DMS 273 treated with DMSO at 0.1 percent for 48 hours (cell line): ENCODE data around the gene GNB1.
"Not testable (repeated sequence)": the region's sequence is repeated elsewhere in the genome, so short reads cannot be mapped to it uniquely, and the experiment has no call there.

Experiments
- DNase-seq: peaks from one replicate; lab custom pipeline; 2025; lab: John Stamatoyannopoulos, UW

GNB1 gene

DNA sequence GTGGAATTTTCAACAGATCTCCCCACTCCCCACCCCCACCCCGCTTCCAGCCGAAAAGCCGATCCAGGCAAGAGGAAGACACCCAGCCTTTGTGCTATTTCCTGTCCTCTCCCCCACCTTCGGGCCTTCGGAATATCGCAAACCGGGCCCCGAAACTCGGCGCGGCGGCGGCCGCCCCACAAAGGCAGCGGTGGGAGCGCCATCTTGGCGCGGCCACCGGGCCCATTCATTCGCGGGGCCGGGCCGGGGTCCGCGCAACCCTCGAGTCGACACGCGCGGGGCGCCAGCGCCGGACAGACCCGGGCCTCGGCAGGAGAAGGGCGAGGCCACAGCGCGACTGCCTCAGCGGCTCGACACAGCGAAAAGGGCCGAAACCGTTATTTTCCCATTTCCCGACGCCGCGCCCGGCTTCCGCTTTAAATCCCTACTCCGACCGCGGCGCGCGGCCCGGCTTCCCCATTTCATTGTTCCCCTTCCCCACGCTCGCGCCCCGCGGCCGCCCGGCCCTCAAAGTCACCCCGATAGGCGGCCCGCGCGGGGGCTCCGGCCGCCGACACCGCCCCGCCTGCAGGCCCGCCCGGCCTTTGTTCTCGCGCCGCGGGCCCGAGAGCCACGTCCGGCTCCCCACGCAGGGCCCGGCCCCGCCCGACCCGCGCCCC is 911 bp downstream of the GNB1 start:
- DNase-seq, result no peak

DNA sequence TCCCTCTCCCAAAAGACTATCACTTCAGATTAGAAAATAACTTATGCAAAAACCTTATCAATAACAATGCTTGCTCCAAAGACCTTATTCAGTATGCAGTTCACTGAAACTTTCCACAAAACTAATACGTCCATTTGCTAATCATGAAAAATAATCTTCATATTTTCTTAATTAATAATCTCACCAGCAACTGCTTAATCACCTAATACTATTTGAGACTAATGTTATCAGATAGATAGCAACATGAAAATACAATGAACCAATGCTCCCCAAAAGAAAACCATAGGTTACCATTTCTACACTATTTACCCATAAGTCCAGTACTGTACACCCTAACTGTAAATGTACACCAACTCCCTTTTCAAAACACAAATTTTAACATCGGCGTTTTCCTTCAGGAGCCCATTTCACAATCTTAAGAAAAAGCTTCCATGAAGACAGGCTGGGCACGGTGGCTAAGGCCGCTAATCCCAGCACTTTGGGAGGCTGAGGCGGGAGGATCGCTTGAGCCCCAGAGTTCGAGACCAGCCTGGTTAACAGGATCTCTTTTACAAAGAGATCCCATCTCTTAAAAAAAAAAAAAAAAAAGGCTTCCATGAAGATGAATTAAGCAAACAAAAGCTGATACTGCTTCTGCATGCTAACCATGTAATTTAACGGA is 1.7 kb downstream of the GNB1 start:
- no peak for DNase-seq

GRCh38 chr1:1883890-1884289 is 7.0 kb downstream of the GNB1 start:
- not testable (repeated sequence) for DNase-seq

GRCh38 chr1:1883092-1883873 is 7.6 kb downstream of the GNB1 start:
- no peak for DNase-seq

DNA sequence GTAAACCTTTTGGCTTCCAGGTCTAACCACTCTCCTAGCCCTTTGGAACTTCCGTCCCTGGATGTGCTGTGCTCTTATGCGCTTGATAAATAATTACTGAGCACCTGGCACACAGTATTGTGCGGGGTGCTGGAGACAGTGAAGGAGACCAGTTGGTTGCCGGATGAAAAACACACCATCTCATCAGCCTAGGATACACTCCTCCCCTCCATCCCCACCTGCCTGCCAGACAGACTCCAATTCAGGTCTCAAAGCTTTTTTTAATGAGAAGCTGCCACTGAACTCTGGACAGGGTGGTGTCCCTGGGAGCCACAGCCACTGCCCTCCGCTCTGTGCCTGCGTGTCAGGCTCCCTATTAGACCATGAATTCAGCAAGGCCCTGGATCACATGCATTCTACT is 9.2 kb downstream of the GNB1 start:
- no peak for DNase-seq

DNA sequence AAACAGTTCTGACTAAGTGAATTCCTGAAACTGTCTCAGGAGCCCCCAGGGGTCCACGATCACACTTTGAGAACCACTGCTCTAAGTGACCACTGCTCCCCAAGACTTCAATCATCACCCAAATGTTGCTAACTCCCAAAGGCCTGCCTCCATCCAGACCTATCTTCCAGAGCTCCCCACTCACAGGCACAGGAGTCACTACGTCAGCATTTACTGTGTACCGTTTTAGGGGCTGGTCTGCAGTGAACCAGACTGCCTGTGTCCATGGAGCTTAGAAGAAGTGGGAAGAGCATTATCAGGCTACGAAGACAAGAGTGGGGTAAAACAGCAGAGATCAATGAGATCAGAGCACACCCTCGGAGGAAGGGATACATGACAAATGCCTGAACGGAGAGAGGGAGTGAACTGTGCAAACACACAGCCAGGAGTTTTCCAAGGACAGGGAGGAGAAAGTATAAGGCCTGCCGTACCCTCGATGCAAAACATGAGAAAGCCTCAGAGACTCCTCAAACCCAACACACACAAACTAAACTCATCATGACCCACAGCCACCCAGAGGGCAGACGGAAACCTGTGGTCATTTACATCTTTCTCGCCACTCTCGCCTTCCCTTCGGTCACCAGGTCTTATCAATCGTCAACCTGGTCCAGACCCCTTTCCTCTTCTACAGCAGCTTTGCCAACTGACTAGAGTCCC is 10.1 kb downstream of the GNB1 start:
- DNase-seq, result no peak

- no peak for DNase-seq
Measured at GRCh38 chr1:1879942-1880341, 10.9 kb downstream of the GNB1 start.

- no peak for DNase-seq
Measured at GRCh38 chr1:1877865-1878436, 12.9 kb downstream of the GNB1 start.

GRCh38 chr1:1876335-1876930 is 14.5 kb downstream of the GNB1 start:
- DNase-seq, result no peak

DNA sequence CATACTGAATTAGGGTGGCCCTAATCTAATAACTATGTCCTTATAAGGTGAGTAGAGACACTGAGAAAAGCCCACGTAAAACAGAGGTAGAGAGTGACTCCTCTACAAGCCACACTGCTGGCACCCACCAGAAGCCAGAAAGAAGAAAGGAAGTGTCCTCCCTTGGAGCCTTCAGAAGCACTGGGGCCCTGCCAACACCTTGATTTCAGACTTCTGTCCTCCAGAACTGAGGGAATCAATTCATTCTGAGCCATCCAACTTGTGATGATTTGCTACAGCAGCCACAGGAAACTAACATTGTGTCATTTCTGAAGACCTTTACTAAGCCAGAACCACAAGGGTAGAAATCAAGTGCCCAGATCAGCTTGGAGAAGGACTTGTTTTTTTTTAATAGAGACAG is 15.0 kb downstream of the GNB1 start:
- no peak for DNase-seq

DNA sequence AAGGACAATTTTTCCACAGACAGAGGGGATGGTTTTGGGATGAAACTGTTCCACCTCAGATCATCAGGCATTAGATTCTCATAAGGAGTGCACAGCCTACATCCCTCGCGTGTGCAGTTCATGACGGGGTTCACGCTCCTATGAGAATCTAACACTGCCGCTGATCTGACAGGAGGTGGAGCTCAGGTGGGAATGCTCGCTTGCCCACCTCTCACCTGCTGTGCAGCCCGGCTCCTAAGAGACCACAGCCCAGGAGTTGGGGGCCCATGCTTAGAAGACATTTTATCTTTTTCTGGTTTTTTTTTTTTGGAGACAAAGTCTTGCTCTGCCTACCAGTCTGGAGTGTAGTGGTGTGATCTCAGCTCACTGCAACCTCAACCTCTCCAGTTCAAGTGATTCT is 16.0 kb downstream of the GNB1 start:
- no peak for DNase-seq

- no peak for DNase-seq
Measured at GRCh38 chr1:1873186-1873585, 17.7 kb downstream of the GNB1 start.

GRCh38 chr1:1872329-1872994 is 18.4 kb downstream of the GNB1 start:
- no peak for DNase-seq

GRCh38 chr1:1869469-1869868 is 21.4 kb downstream of the GNB1 start:
- no peak for DNase-seq

GRCh38 chr1:1867164-1867563 is 23.7 kb downstream of the GNB1 start:
- no peak for DNase-seq

DNA sequence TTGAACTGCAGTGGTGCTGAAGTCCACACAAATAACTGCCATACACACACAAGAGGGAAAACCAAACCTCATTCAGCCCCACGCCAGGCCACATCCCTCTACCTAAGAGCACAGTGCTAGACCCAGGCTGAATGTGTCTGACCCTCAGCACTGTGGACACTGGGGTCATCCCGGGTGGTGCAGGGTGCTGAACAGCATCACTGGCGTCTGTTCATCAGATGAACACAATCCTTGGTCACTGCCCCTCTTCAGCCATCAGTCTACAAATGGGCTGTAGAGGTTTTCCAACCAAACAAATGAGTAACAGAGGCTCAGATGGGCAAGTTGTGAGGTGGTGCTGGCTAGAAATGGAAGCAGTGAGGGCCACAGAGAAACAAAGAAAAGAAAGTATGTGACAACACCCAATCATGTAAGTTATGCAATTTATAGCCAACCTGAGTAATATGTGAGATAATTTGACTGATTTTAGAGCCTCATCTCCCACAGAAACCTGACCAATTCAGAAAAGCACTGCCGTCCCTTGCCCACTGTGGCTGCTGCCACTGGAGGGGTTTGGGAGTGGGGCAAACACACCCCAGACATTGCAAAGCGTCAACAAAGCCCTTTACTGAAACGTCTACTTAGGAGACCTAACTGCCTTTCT is 27.9 kb downstream of the GNB1 start:
- DNase-seq, result no peak

DNA sequence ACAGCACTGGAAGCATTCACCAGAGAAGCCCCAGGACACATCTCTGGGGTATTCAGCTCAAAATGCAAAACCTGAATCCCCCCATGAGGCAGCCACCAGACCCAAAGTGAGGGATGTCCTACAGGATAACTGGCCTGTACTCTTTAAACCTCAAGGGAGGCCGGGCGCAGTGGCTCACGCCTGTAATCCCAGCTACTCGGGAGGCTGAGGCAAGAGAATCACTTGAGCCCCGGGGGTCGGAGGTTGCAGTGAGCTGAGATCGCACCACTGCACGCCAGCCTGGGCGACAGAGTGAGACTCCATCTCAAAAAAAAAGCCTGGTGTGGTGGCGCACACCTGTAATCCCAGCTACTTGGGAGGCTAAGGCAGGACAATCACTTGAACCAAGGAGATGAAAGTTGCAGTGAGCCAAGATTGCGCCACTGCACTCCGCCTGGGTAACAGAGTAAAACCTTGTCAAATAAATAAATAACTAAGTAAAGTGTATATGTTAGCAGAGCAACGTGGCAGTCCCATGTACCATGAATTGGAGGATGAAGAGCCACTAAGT is 29.1 kb downstream of the GNB1 start:
- DNase-seq, result not testable (repeated sequence)

DNA sequence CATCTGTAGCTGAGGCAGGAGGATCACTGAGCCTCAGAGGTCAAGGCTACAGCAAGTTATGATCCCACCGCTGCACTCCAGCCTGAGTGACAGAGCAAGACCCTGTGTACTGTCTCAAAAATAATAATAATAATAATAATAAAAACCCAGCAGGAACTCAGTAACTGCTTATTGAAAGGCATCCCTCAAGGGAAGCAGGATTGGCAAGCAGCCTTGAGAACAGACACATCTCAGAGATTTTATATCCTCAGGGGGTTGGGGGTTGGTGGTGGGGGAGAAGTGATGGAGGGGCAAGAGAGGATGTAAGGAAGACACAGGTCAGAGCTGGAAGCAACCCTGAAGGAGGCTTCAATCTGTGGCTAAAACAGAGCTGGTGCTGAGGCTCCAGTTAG is 29.6 kb downstream of the GNB1 start:
- DNase-seq, result no peak

GRCh38 chr1:1859970-1860697 is 30.8 kb downstream of the GNB1 start:
- not testable (repeated sequence) for DNase-seq
